ENCODE data around the gene CAND2. TPM values are rescaled to one million over a fixed set of nuclear protein-coding genes. Genes with fewer than 3 reads are reported as not detected.

The CAND2 gene
- total and polyA plus RNA-seq, 2 of the 8 experiments (the other 6 are each of a cell fraction or from before 2014, with no cell fraction given): 8.7 TPM

DNA sequence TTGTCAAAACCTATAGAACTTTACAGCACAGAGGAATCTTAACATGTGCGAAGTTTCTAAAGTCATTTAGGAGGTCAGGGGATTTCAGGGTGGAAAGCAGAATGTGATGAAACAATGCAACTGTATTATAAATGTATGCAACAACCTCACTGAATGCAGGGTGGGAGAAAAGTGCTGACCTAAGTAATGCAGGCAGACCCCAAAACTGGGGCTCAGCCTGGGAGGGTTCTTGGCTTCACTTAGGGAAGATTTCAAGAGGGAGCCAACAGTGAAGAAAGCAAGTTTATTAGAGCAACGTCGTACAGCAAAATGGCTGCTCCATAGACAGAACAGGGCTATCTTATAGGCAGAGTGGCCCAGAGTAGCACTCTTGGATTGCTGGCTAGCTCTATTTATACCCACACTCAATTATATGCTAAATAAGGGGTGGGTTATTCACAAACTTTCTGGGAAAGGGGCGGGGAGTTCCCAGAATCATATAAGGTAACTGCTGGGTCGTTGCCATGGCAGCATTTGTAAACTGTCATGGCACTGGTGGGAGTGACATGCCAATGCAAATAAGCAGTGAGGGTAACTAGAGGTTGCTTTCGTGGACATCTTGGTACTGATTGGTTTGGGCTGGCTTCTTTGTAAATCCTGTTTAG lies 14.2 kb upstream of the CAND2 start:
- Histone ChIP-seq H3K23me2 (ENCODE audit: low read depth, low read length) (no peaks in the 10 kb centered on the region), H3K18ac (ENCODE audit: extremely low read depth, low read length) (no peak overlapping the region), H4K20me1 (replicated peaks in 1 of 2; ENCODE audit: control insufficient read depth in 1 of 2, insufficient read depth in 2 of 2, low read length in 2 of 2) (no peaks in the 10 kb centered on the region), H3K23ac (ENCODE audit: insufficient read length) (no peak overlapping the region), H4K8ac (ENCODE audit: extremely low read depth, insufficient read depth, low read length) (peak overlapping the region; percentile 23; the same call in 1 of the 2 replicates), H2BK5ac (ENCODE audit: low read depth, low read length) (no peak overlapping the region), H3K79me2 (ENCODE audit: control insufficient read depth in 1 of 2, insufficient read depth in 2 of 2, low read length in 2 of 2) (no peaks in the 10 kb centered on the region), H3K36me3 (ENCODE audit: control insufficient read depth in 2 of 4, insufficient read depth in 4 of 4, low read length in 3 of 4) (no peaks in the 10 kb centered on the region), H2BK20ac (ENCODE audit: low read length) (no peak overlapping the region), H2AK5ac (ENCODE audit: low read depth, low read length) (no peak overlapping the region), H4K5ac (ENCODE audit: insufficient read length, low read depth, low read length) (no peak overlapping the region), H3K9ac (replicated peaks in 1 of 4; ENCODE audit: extremely low read depth in 1 of 4, low read depth in 3 of 4, low read length in 3 of 4) (no peak overlapping the region), H2BK120ac (replicated peaks; ENCODE audit: low read depth, low read length) (no peak overlapping the region), H3K27me3 (replicated peaks in 1 of 4; ENCODE audit: control insufficient read depth in 3 of 4, extremely low read depth in 1 of 4, insufficient read depth in 3 of 4, low read length in 3 of 4) (no peaks in the 10 kb centered on the region), H2AFZ (ENCODE audit: low read length) (no peak overlapping the region), H3K79me1 (ENCODE audit: low read depth, low read length) (no peaks in the 10 kb centered on the region), H3K56ac (replicated peaks; ENCODE audit: insufficient read length, low read depth, low read length) (no peak overlapping the region), H3K27ac (ENCODE audit: low read depth, low read length) (no peak overlapping the region), H2BK12ac (ENCODE audit: low read depth, low read length) (no peak overlapping the region), H3K9me3 (ENCODE audit: insufficient read depth in 2 of 2, low read depth in 1 of 2, low read length in 1 of 2) (no peaks in the 10 kb centered on the region), H3K4ac (replicated peaks; ENCODE audit: insufficient read length, low read depth, low read length) (no peak overlapping the region), H2BK15ac (ENCODE audit: low read length) (no peak overlapping the region), H4K91ac (replicated peaks; ENCODE audit: insufficient read length, low read length) (no peak overlapping the region), H3K4me3 (ENCODE audit: extremely low read depth in 1 of 4, insufficient read depth in 2 of 4, low read depth in 3 of 4, low read length in 4 of 4) (no peak overlapping the region), H3K4me2 (ENCODE audit: insufficient read depth in 1 of 2, low read depth in 2 of 2, low read length in 2 of 2) (no peak overlapping the region), H3K14ac (ENCODE audit: insufficient read length) (no peak overlapping the region), H3K4me1 (replicated peaks in 1 of 4; ENCODE audit: control insufficient read depth in 3 of 4, insufficient read depth in 4 of 4, low read length in 3 of 4) (peaks cover 0 to 4% (median 1%) of the 10 kb centered on the region in 4 experiments; a peak in 2 of 7 replicates)
- CTCF ChIA-PET (ENCODE audit: partially characterized antibody): interaction anchor here (1.4 kb wide), 1 partner anchor 14 kb away, joined by 3 read pairs; the partner anchor contains the start of gene CAND2
- 84% methylated on average over 6 of the region's 6 CpGs; no CpG with 5 or more reads in 1 of the 2 experiments for WGBS, 2 experiments (ENCODE audit: extremely low coverage in 1 of 2, insufficient coverage in 1 of 2, insufficient read length in 1 of 2, insufficient replicate concordance in 2 of 2, low coverage in 1 of 2, low lambda C conversion rate in 2 of 2, missing lambda C conversion rate in 1 of 2)
- no peak for DNase-seq (ENCODE audit: low read depth in 1 of 2, low spot score in 2 of 2)
- 0 out of 3 replicates have a peak, but pooled peaks of 1 of the 2 experiments have one; percentile 26 for TF ChIP-seq POLR2A (IDR thresholded peaks at IDR 0.05; ENCODE audit: control extremely low read depth in 1 of 2, low read depth in 2 of 2, low read length in 2 of 2)
- TF ChIP-seq, protein P1, sequence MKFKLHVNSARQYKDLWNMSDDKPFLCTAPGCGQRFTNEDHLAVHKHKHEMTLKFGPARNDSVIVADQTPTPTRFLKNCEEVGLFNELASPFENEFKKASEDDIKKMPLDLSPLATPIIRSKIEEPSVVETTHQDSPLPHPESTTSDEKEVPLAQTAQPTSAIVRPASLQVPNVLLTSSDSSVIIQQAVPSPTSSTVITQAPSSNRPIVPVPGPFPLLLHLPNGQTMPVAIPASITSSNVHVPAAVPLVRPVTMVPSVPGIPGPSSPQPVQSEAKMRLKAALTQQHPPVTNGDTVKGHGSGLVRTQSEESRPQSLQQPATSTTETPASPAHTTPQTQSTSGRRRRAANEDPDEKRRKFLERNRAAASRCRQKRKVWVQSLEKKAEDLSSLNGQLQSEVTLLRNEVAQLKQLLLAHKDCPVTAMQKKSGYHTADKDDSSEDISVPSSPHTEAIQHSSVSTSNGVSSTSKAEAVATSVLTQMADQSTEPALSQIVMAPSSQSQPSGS (IDR thresholded peaks at IDR 0.05; ENCODE audit: low read length): no peak
- TF ChIP-seq SP1 (IDR thresholded peaks at IDR 0.05; ENCODE audit: low read depth, low read length): 0 out of 2 replicates have a peak, but pooled peaks have one; percentile 9
- TF ChIP-seq RXRA (IDR thresholded peaks at IDR 0.05; ENCODE audit: insufficient read depth, low read depth, low read length): 0 out of 2 replicates have a peak, but pooled peaks have one; percentile 48
- TF ChIP-seq SP4 (IDR thresholded peaks at IDR 0.05; ENCODE audit: low read length): no peak
- peak; percentile 84 for FAIRE-seq
- POLR2A ChIA-PET (ENCODE audit: partially characterized antibody): interaction anchor here (1.9 to 2.4 kb wide), 3 partner anchors 15 to 53 kb away, joined by 4 to 8 read pairs (median 8); partner anchors contain the start of gene CAND2

Data from H1 (cell line).